Activated T-helper 1 cell treated with anti-CD3 and anti-CD28 coated beads, Interleukin-12 subunit alpha, Interleukin-12 subunit beta, Interleukin-2, Interleukin-4 antibody, amounts not matched to agents 30 ng/mL and 10 ng/mL and 1 ng/mL, durations not matched to agents 14 hours and 24 hours and 36 hours (primary cell): ENCODE measurements around the gene MRFAP1L1. TPM values are rescaled to one million over a fixed set of nuclear protein-coding genes. Genes with fewer than 3 reads are reported as not detected.

Experiments used
- DNase-seq: peaks from one replicate; pipeline ENCODE4 v3.0.0; 2021; ENCODE audit warnings: low spot score
- H3K27ac Mint-ChIP-seq: one replicate; pipeline ENCODE4 v1.8.0; 2021; ENCODE audit warnings: mild to moderate bottlenecking, mixed read lengths
- H3K27me3 Mint-ChIP-seq: one replicate; pipeline ENCODE4 v1.8.0; 2022; ENCODE audit warnings: mild to moderate bottlenecking, moderate library complexity, mixed read lengths; ENCODE audit not compliant: insufficient read depth
- H3K36me3 Mint-ChIP-seq: one replicate; pipeline ENCODE4 v1.8.0; 2021; ENCODE audit warnings: low read depth, mixed read lengths
- H3K4me1 Mint-ChIP-seq: one replicate; pipeline ENCODE4 v1.8.0; 2021; ENCODE audit warnings: low read depth, mixed read lengths
- H3K4me3 Mint-ChIP-seq: one replicate; pipeline ENCODE4 v1.8.0; 2021; ENCODE audit warnings: mild to moderate bottlenecking, moderate library complexity, mixed read lengths
- H3K9me3 Mint-ChIP-seq: one replicate; pipeline ENCODE4 v1.8.0; 2021; ENCODE audit warnings: mixed read lengths
- intact Hi-C: fragments of 100-400 bp; cut with micrococcal nuclease; formaldehyde crosslinking; loops from one replicate; pipeline ENCODE4 v1.15.1; 2024
- total RNA-seq: library from RNA; stranded (reverse); gene quantifications from 2 replicates; pipeline ENCODE4 v1.2.3, GENCODE V29; 2022

The MRFAP1L1 gene
- total RNA-seq, 1 donor from 2014 or later = 51.7 TPM

DNA sequence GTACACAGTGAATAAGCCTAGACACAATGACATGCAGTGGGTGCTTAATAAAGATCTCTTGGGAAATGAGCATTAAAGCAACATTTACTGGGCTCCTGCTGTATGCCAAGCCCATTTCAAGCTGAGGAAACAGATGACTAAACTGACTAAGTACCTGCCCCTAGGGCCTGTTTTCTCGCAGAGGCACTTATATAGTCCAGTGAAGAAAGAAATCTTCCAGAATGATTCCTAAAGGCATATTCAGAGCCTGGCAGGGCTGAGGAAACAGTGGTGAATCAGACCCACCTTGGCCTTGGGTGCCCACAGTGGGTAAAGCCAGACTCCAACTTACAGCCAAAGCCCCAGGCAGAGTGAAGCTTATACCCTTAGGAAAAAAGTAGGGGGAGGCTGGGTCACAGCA, 38.0 kb downstream of the MRFAP1L1 start:
- intact Hi-C loops = loop anchor here (2.0 kb wide), 1 partner anchor 13 kb away; no protein-coding TSS in a partner anchor

DNA sequence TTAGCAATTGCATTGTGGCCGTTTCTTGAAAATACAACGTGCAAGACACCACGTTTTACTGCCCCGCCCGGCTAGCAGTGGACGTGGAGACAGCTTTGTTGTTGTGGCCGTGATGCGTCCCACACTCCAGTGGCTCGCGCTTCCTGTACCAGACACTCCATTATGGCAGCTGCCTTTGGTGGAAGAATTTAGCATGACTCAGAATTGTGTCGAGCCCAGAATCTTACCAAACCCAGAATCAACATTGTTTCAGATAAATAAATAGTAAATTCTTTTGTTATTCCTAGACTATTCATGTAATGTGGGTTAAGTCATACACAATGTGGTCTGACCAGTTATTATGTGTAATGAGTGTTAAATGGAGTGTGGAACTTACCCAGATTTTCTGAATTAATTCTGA, 41.3 kb downstream of the MRFAP1L1 start:
- intact Hi-C loops = no loop called here

More for the DNA sequence above, 38.0 kb downstream of the MRFAP1L1 start:
- H3K27ac Mint-ChIP-seq = no peak overlapping the region
- no peaks in the 10 kb centered on the region for H3K9me3 Mint-ChIP-seq
- H3K4me3 Mint-ChIP-seq = no peak overlapping the region
- no peak for DNase-seq
- H3K36me3 Mint-ChIP-seq = peaks cover 21% of the 10 kb centered on the region
- H3K4me1 Mint-ChIP-seq = peaks cover 31% of the 10 kb centered on the region
- H3K27me3 Mint-ChIP-seq = peaks cover 2% of the 10 kb centered on the region

DNA sequence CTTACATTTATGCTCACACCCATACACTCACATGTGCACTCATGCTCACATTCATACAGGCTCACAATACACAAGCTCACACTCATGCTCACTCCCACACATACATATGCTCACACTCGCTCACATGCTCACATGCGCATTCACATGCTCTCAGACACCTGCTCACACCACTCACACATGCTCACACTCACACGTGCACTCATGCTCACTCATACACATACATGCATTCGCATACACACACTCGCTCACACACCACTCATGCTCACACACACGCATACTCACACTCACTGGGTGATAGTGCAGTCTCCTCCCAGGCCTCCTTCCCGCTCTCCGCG, 44.4 kb downstream of the MRFAP1L1 start:
- intact Hi-C loops = no loop called here

More for the DNA sequence above, 41.3 kb downstream of the MRFAP1L1 start:
- Mint-ChIP-seq H3K4me3 (no peak overlapping the region), H3K9me3 (no peaks in the 10 kb centered on the region), H3K27ac (no peak overlapping the region), H3K4me1 (peaks cover 5% of the 10 kb centered on the region), H3K36me3 (no peaks in the 10 kb centered on the region), H3K27me3 (peaks cover 10% of the 10 kb centered on the region)
- no peak for DNase-seq

DNA sequence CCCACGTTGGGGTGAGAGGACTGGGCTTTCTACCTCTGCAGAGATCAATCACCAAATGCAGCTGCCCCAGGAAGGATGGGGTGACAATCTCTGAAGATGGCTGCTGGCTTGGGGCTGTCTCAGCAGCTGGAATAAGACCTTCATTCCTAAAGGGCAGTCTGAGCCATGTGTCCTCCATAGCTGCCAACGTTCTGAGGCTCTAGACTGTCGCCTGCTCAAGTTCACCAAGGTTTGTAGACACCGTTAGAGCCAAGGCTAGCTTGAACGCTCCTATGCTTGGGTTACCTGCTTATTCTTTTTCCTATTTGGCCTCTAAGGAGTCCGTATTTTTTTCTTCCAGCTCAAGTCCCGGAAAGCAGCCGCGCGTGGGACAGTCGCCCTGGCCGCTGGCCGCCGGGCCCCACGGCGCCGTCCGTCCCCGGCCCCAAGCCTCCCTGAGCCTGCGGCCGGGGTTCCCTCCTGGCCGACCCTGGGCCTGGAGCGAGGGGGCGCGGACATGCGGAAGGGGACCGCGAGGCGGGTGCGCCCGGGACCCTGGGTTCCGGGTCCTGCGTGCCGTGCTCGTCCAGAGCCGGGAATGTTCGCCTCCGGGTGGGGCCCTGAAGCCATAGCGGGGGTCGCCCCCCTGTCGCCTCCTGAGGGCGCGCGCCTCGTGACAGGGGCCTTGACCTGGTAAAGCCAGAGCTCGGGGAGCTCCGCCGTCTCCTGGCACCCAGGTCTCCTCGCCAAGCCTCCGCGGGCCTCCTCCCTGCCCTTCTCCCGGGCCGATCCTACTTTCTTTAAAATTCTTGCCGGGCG, 45.9 kb downstream of the MRFAP1L1 start:
- intact Hi-C loops = no loop called here
- no peak overlapping the region for H3K27ac Mint-ChIP-seq
- no peaks in the 10 kb centered on the region for H3K36me3 Mint-ChIP-seq
- no peak overlapping the region for H3K4me3 Mint-ChIP-seq
- DNase-seq = no peak
- H3K27me3 Mint-ChIP-seq = peaks cover 37% of the 10 kb centered on the region
- H3K4me1 Mint-ChIP-seq = peaks cover 8% of the 10 kb centered on the region
- H3K9me3 Mint-ChIP-seq = no peaks in the 10 kb centered on the region

More for the DNA sequence above, 44.4 kb downstream of the MRFAP1L1 start:
- Mint-ChIP-seq H3K4me1 (peaks cover 1% of the 10 kb centered on the region), H3K27me3 (peaks cover 30% of the 10 kb centered on the region), H3K9me3 (no peaks in the 10 kb centered on the region), H3K36me3 (no peaks in the 10 kb centered on the region), H3K4me3 (no peak overlapping the region), H3K27ac (no peak overlapping the region)
- no peak for DNase-seq

DNA sequence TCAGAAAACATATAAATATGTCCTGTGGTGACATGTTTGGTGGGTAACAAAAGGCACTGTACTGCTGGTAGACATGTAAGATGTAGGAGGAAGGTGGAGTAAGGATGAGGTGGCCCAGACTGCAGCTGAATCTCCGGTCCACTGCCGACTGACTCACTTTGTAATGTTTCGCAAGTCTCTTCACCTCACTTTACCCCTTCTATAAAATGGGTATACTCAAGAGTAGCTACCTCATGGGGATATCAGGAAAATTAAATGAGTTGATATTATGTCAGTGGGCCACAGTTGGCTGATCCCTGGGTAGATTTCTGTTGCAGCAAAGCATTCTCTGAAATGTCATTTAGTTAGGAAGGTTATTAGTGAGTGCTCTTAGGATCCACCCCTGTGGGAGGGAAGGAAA, 47.1 kb downstream of the MRFAP1L1 start:
- Mint-ChIP-seq H3K36me3 (no peaks in the 10 kb centered on the region), H3K27ac (no peak overlapping the region), H3K9me3 (no peaks in the 10 kb centered on the region), H3K4me1 (peaks cover 8% of the 10 kb centered on the region), H3K4me3 (no peak overlapping the region), H3K27me3 (peaks cover 35% of the 10 kb centered on the region)
- intact Hi-C loops = no loop called here
- no peak for DNase-seq

DNA sequence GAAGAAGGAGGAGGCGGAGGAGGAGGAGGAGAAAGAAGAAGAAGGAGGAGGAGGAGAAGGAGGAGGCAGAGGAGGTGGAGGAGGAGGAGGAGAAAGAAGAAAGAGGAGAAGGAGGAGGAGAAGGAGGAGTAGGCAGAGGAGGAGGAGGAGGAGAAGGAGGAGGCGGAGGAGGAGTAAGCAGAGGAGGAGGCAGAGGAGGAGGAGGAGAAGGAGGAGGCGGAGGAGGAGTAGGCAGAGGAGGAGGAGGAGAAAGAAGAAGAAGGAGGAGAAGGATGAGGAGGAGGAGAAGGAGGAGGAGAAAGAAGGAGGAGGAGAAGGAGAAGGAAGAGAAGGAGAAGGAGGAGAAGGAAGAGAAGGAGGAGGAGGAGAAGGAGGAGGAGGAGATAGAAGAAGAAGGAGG, 49.2 kb downstream of the MRFAP1L1 start:
- H3K4me3 Mint-ChIP-seq = no peak overlapping the region
- peaks cover 35% of the 10 kb centered on the region for H3K27me3 Mint-ChIP-seq
- H3K4me1 Mint-ChIP-seq = peaks cover 8% of the 10 kb centered on the region
- no peak for DNase-seq
- H3K27ac Mint-ChIP-seq = no peak overlapping the region
- no peaks in the 10 kb centered on the region for H3K36me3 Mint-ChIP-seq
- peaks cover 5% of the 10 kb centered on the region for H3K9me3 Mint-ChIP-seq
- intact Hi-C loops = no loop called here

DNA sequence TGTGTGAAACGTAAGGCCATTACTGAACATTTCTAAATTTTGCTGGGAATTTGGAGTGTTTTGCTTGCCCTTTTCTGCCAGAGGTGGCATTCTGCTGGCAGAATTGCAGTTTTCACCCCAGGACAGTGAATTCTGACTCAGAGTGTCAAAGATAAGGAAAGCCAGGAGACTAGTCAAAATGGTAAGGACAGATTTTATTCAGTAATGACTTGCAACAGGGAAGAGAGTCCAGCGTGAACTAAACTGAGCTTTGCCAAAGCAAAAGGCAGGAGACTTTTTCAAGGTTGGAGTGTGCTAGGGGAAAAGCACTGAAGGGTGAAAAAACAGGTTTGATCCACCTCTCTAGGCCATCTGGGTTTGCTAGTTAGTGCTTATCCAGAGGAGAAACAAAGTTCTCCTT, 49.8 kb downstream of the MRFAP1L1 start:
- H3K9me3 Mint-ChIP-seq = peaks cover 10% of the 10 kb centered on the region
- no peaks in the 10 kb centered on the region for H3K36me3 Mint-ChIP-seq
- H3K4me1 Mint-ChIP-seq = peaks cover 8% of the 10 kb centered on the region
- H3K27me3 Mint-ChIP-seq = peaks cover 35% of the 10 kb centered on the region
- intact Hi-C loops = loop anchor here (2.0 kb wide), 2 partner anchors 13 to 19 kb away; partner anchors contain the start of gene MRFAP1
- DNase-seq = no peak
- H3K27ac Mint-ChIP-seq = no peak overlapping the region
- no peak overlapping the region for H3K4me3 Mint-ChIP-seq

DNA sequence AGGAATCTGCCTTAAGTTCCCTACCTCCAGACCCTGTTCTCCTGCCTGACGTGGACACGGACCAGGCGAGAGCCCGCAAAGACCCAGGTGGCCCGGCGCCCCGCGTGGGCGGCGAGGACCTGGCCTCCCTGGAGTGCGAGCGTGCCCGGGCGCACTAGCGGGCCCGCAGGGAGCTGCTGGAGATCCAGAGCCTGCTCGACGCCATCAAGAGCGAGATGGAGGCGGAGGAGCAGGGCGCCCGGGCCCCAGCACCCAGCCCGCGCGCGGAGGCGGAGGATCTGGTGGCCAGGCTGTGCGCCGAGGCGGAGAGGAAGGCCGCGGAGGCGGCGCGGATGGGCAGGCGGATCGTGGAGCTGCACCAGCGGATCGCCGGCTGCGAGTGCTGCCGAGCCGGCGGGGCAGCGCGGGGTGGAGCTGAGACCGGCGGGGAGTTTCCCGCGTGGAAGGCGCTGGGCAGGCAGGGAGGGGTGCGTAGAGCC, 51.0 kb downstream of the MRFAP1L1 start:
- peak overlapping the region; percentile 59 for H3K4me3 Mint-ChIP-seq
- intact Hi-C loops = loop anchor here (2.0 kb wide), 2 partner anchors 14 to 18 kb away; partner anchors contain the start of gene MRFAP1
- H3K27me3 Mint-ChIP-seq = peaks cover 31% of the 10 kb centered on the region
- peak; percentile 44 for DNase-seq
- H3K36me3 Mint-ChIP-seq = no peaks in the 10 kb centered on the region
- peaks cover 10% of the 10 kb centered on the region for H3K9me3 Mint-ChIP-seq
- peaks cover 8% of the 10 kb centered on the region for H3K4me1 Mint-ChIP-seq
- no peak overlapping the region for H3K27ac Mint-ChIP-seq

DNA sequence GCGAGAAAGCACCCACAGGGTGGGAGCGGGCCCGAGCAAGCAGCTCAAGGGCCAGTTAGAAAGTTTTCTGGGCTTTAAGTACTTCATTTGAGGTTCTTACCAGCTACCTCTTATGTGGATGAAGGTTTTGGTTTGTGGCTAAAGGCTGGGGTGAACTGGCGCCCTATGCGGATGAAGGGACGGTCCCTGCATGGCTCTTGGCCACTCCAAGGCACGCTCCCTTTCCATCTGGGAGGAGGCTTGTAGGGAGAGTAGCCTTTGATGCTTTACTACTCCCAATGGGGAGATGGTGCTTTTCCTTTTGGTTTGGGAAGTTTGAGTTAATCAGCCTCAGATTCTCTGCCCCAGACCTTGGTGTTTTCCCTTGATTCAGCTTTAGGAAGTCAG, 51.5 kb downstream of the MRFAP1L1 start:
- H3K36me3 Mint-ChIP-seq = no peaks in the 10 kb centered on the region
- peaks cover 10% of the 10 kb centered on the region for H3K9me3 Mint-ChIP-seq
- peak overlapping the region; percentile 59 for H3K4me3 Mint-ChIP-seq
- peaks cover 28% of the 10 kb centered on the region for H3K27me3 Mint-ChIP-seq
- H3K27ac Mint-ChIP-seq = no peak overlapping the region
- H3K4me1 Mint-ChIP-seq = peaks cover 8% of the 10 kb centered on the region
- intact Hi-C loops = loop anchor here (2.0 kb wide), 2 partner anchors 15 to 17 kb away; partner anchors contain the start of gene MRFAP1
- DNase-seq = no peak

Other genes starting within 250 kb of the MRFAP1L1 start
- not detected in 2 replicates for gene PPP2R2C, start 237.3 kb downstream of the MRFAP1L1 start, total RNA-seq
- gene MAN2B2, start 134.7 kb downstream of the MRFAP1L1 start, total RNA-seq = 13.9 and 14.0 TPM in 2 replicates
- gene MRFAP1, start 69.2 kb downstream of the MRFAP1L1 start, total RNA-seq = 115 and 119 TPM in 2 replicates
- gene S100P, start 16.0 kb downstream of the MRFAP1L1 start, total RNA-seq = 1.7 and 1.9 TPM in 2 replicates
- gene BLOC1S4, start 6.3 kb upstream of the MRFAP1L1 start, total RNA-seq = 21.5 and 23.6 TPM in 2 replicates
- 14.5 and 19.1 TPM in 2 replicates for gene KIAA0232, start 72.9 kb upstream of the MRFAP1L1 start, total RNA-seq
- gene TBC1D14, start 200.0 kb upstream of the MRFAP1L1 start, total RNA-seq = 58.1 and 59.7 TPM in 2 replicates